Measurements from ENCODE around the gene ADCY4.

DNA sequence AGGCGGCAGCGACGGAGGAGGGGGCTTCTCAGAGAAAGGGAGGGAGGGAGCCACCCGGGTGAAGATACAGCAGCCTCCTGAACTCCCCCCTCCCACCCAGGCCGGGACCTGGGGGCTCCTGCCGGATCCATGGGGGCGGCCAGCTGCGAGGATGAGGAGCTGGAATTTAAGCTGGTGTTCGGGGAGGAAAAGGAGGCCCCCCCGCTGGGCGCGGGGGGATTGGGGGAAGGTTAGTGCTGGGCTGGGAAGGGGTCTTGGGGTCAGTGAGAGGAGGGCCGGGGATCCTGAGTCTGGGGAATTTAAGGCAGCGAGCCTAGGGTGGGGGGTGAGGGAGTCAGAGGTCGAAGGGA is 33.3 kb upstream of the ADCY4 start:
- TF ChIP-seq GATA2 (IDR thresholded peaks at IDR 0.05; ENCODE audit: low read depth, low read length): no peak
- TF ChIP-seq GATA3 (IDR thresholded peaks at IDR 0.05; ENCODE audit: low read depth, low read length): no peak

Measured in SH-SY5Y (cell line).